Activated CD4-positive, alpha-beta memory T cell treated with anti-CD3 and anti-CD28 coated beads for 36 hours (primary cell): ENCODE results near the gene POLA1. TPM values are rescaled to one million over a fixed set of nuclear protein-coding genes. Genes with fewer than 3 reads are reported as not detected.
A peak's percentile ranks its signal among the peaks of the same experiment; 100 is the strongest.

Experiments used
- CTCF ChIA-PET: fragments of 350-600 bp; sonication (Branson Sonifier 250); formaldehyde crosslinking; loops from one replicate; lab custom pipeline; 2021; ENCODE audit warnings: antibody characterized with exemption, inconsistent platforms; lab: Charles Lee
- POLR2A ChIA-PET: fragments of 350-600 bp; sonication (Branson Sonifier 250); formaldehyde crosslinking; loops from one replicate; lab custom pipeline; 2021; ENCODE audit warnings: antibody characterized with exemption; lab: Charles Lee
- DNase-seq: peaks from one replicate; pipeline ENCODE4 v3.0.0-alpha.2; 2020
- H3K27ac Mint-ChIP-seq: one replicate; pipeline ENCODE4 v1.8.0; 2021; ENCODE audit warnings: mixed read lengths
- H3K27me3 Mint-ChIP-seq: one replicate; pipeline ENCODE4 v1.8.0; 2021; ENCODE audit warnings: mixed read lengths
- H3K36me3 Mint-ChIP-seq: one replicate; pipeline ENCODE4 v1.8.0; 2021; ENCODE audit warnings: mixed read lengths
- H3K4me1 Mint-ChIP-seq: one replicate; pipeline ENCODE4 v1.8.0; 2021; ENCODE audit warnings: low read depth, mixed read lengths
- H3K4me3 Mint-ChIP-seq: one replicate; pipeline ENCODE4 v1.8.0; 2021; ENCODE audit warnings: mild to moderate bottlenecking, mixed read lengths
- H3K9me3 Mint-ChIP-seq: one replicate; pipeline ENCODE4 v1.8.0; 2021; ENCODE audit warnings: mixed read lengths
- intact Hi-C: fragments of 100-400 bp; cut with micrococcal nuclease; formaldehyde crosslinking; loops from one replicate; pipeline ENCODE4 v1.15.1; 2023
- total RNA-seq, 2 experiments: library from RNA; stranded (reverse); gene quantifications; one replicate each; pipeline ENCODE4 v1.2.3, GENCODE V29; 2021

Gene POLA1
- total RNA-seq, 2 experiments from 2014 or later = 40.9 to 41.7 TPM

- Mint-ChIP-seq H3K9me3 (no peaks in the 10 kb centered on the region), H3K36me3 (peaks cover 26% of the 10 kb centered on the region), H3K4me3 (no peak overlapping the region), H3K4me1 (peaks cover 10% of the 10 kb centered on the region), H3K27me3 (no peaks in the 10 kb centered on the region), H3K27ac (peak overlapping the region; percentile 74)
- intact Hi-C loops = no loop called here
- POLR2A ChIA-PET = interaction anchor here (1.0 to 1.6 kb wide), 2 partner anchors 20 to 224 kb away, joined by 3 to 7 read pairs; no protein-coding TSS in a partner anchor
- CTCF ChIA-PET = interaction anchor here (1.7 kb wide), 1 partner anchor 27 kb away, joined by 7 read pairs; no protein-coding TSS in a partner anchor
- DNase-seq = peak; percentile 40
These were observed 9.4 kb downstream of the POLA1 start for GRCh38 chrX:24703185-24703494.

- intact Hi-C loops = no loop called here
- H3K9me3 Mint-ChIP-seq = no peaks in the 10 kb centered on the region
- ChIA-PET CTCF (no interaction called here), POLR2A (no interaction called here)
- peaks cover 49% of the 10 kb centered on the region for H3K36me3 Mint-ChIP-seq
- no peak for DNase-seq
- no peaks in the 10 kb centered on the region for H3K4me1 Mint-ChIP-seq
- no peak overlapping the region for H3K4me3 Mint-ChIP-seq
- H3K27me3 Mint-ChIP-seq = no peaks in the 10 kb centered on the region
- no peak overlapping the region for H3K27ac Mint-ChIP-seq
These were observed 25.1 kb downstream of the POLA1 start for GRCh38 chrX:24718771-24719170.

- no peak overlapping the region for H3K27ac Mint-ChIP-seq
- no peaks in the 10 kb centered on the region for H3K4me1 Mint-ChIP-seq
- intact Hi-C loops = no loop called here
- no peaks in the 10 kb centered on the region for H3K9me3 Mint-ChIP-seq
- peaks cover 49% of the 10 kb centered on the region for H3K36me3 Mint-ChIP-seq
- no peak for DNase-seq
- CTCF ChIA-PET = no interaction called here
- POLR2A ChIA-PET = no interaction called here
- H3K4me3 Mint-ChIP-seq = no peak overlapping the region
- H3K27me3 Mint-ChIP-seq = no peaks in the 10 kb centered on the region
These were observed 26.3 kb downstream of the POLA1 start for GRCh38 chrX:24720036-24720435.

GRCh38 chrX:24728530-24728929 lies 34.8 kb downstream of the POLA1 start:
- DNase-seq = no peak
- Mint-ChIP-seq H3K4me3 (no peak overlapping the region), H3K27ac (no peak overlapping the region), H3K27me3 (no peaks in the 10 kb centered on the region), H3K36me3 (peaks cover 37% of the 10 kb centered on the region), H3K9me3 (no peaks in the 10 kb centered on the region), H3K4me1 (no peaks in the 10 kb centered on the region)
- ChIA-PET POLR2A (no interaction called here), CTCF (no interaction called here)
- intact Hi-C loops = no loop called here

- intact Hi-C loops = no loop called here
- CTCF ChIA-PET = no interaction called here
These were observed 39.2 kb downstream of the POLA1 start for GRCh38 chrX:24732766-24733500.

GRCh38 chrX:24741330-24741729 lies 47.6 kb downstream of the POLA1 start:
- CTCF ChIA-PET = no interaction called here
- no peak for DNase-seq
- H3K4me3 Mint-ChIP-seq = no peak overlapping the region
- no peaks in the 10 kb centered on the region for H3K27me3 Mint-ChIP-seq
- POLR2A ChIA-PET = no interaction called here
- peaks cover 15% of the 10 kb centered on the region for H3K36me3 Mint-ChIP-seq
- no peaks in the 10 kb centered on the region for H3K4me1 Mint-ChIP-seq
- no peak overlapping the region for H3K27ac Mint-ChIP-seq
- H3K9me3 Mint-ChIP-seq = no peaks in the 10 kb centered on the region
- intact Hi-C loops = no loop called here

More at GRCh38 chrX:24732766-24733500, 39.2 kb downstream of the POLA1 start:
- POLR2A ChIA-PET = no interaction called here
- Mint-ChIP-seq H3K4me3 (no peak overlapping the region), H3K27me3 (no peaks in the 10 kb centered on the region), H3K4me1 (no peaks in the 10 kb centered on the region), H3K36me3 (peaks cover 24% of the 10 kb centered on the region), H3K27ac (no peak overlapping the region), H3K9me3 (no peaks in the 10 kb centered on the region)
- no peak for DNase-seq

GRCh38 chrX:24748196-24748595 lies 54.5 kb downstream of the POLA1 start:
- intact Hi-C loops = no loop called here
- POLR2A ChIA-PET = no interaction called here
- Mint-ChIP-seq H3K4me3 (no peak overlapping the region), H3K4me1 (no peaks in the 10 kb centered on the region), H3K36me3 (peaks cover 19% of the 10 kb centered on the region), H3K27me3 (no peaks in the 10 kb centered on the region), H3K9me3 (no peaks in the 10 kb centered on the region), H3K27ac (no peak overlapping the region)
- no peak for DNase-seq
- CTCF ChIA-PET = interaction anchor here (1.7 kb wide), 1 partner anchor 395 kb away, joined by 3 read pairs; no protein-coding TSS in a partner anchor

- POLR2A ChIA-PET = no interaction called here
- intact Hi-C loops = no loop called here
- Mint-ChIP-seq H3K4me1 (peaks cover 3% of the 10 kb centered on the region), H3K9me3 (no peaks in the 10 kb centered on the region), H3K27me3 (no peaks in the 10 kb centered on the region), H3K36me3 (peaks cover 39% of the 10 kb centered on the region), H3K27ac (no peak overlapping the region), H3K4me3 (no peak overlapping the region)
- CTCF ChIA-PET = no interaction called here
- no peak for DNase-seq
These were observed 66.1 kb downstream of the POLA1 start for GRCh38 chrX:24759786-24760185.

GRCh38 chrX:24760363-24761000 lies 66.8 kb downstream of the POLA1 start:
- CTCF ChIA-PET = no interaction called here
- POLR2A ChIA-PET = no interaction called here
- Mint-ChIP-seq H3K36me3 (peaks cover 38% of the 10 kb centered on the region), H3K27me3 (no peaks in the 10 kb centered on the region), H3K4me3 (no peak overlapping the region), H3K4me1 (peaks cover 3% of the 10 kb centered on the region), H3K27ac (no peak overlapping the region), H3K9me3 (no peaks in the 10 kb centered on the region)
- intact Hi-C loops = no loop called here
- no peak for DNase-seq

GRCh38 chrX:24761306-24761705 lies 67.6 kb downstream of the POLA1 start:
- Mint-ChIP-seq H3K9me3 (no peaks in the 10 kb centered on the region), H3K4me3 (no peak overlapping the region), H3K36me3 (peaks cover 42% of the 10 kb centered on the region), H3K4me1 (peaks cover 3% of the 10 kb centered on the region), H3K27ac (no peak overlapping the region), H3K27me3 (no peaks in the 10 kb centered on the region)
- intact Hi-C loops = no loop called here
- DNase-seq = no peak
- POLR2A ChIA-PET = no interaction called here
- CTCF ChIA-PET = no interaction called here

GRCh38 chrX:24763989-24764388 lies 70.3 kb downstream of the POLA1 start:
- no peak for DNase-seq
- intact Hi-C loops = no loop called here
- peaks cover 50% of the 10 kb centered on the region for H3K36me3 Mint-ChIP-seq
- ChIA-PET POLR2A (no interaction called here), CTCF (interaction anchor here (1.2 kb wide), 1 partner anchor 11 kb away, joined by 3 read pairs; no protein-coding TSS in a partner anchor)
- no peaks in the 10 kb centered on the region for H3K9me3 Mint-ChIP-seq
- H3K4me1 Mint-ChIP-seq = peaks cover 10% of the 10 kb centered on the region
- H3K27me3 Mint-ChIP-seq = no peaks in the 10 kb centered on the region
- H3K27ac Mint-ChIP-seq = no peak overlapping the region
- no peak overlapping the region for H3K4me3 Mint-ChIP-seq

- DNase-seq = no peak
- ChIA-PET POLR2A (no interaction called here), CTCF (no interaction called here)
- Mint-ChIP-seq H3K36me3 (peaks cover 39% of the 10 kb centered on the region), H3K27me3 (no peaks in the 10 kb centered on the region), H3K4me1 (peaks cover 7% of the 10 kb centered on the region), H3K9me3 (no peaks in the 10 kb centered on the region), H3K27ac (no peak overlapping the region), H3K4me3 (no peak overlapping the region)
- intact Hi-C loops = no loop called here
These were observed 73.8 kb downstream of the POLA1 start for GRCh38 chrX:24767557-24767956.

GRCh38 chrX:24768556-24768955 lies 74.8 kb downstream of the POLA1 start:
- no peak overlapping the region for H3K4me3 Mint-ChIP-seq
- ChIA-PET CTCF (no interaction called here), POLR2A (no interaction called here)
- no peak for DNase-seq
- H3K27me3 Mint-ChIP-seq = no peaks in the 10 kb centered on the region
- no peak overlapping the region for H3K27ac Mint-ChIP-seq
- peaks cover 37% of the 10 kb centered on the region for H3K36me3 Mint-ChIP-seq
- intact Hi-C loops = no loop called here
- H3K9me3 Mint-ChIP-seq = no peaks in the 10 kb centered on the region
- H3K4me1 Mint-ChIP-seq = peaks cover 7% of the 10 kb centered on the region
